BE2C (cell line): ENCODE data around the gene NPAT.
"Not testable (repeated sequence)": the region's sequence is repeated elsewhere in the genome, so short reads cannot be mapped to it uniquely, and the experiment has no call there.

Experiments
- DNase-seq: peaks from one replicate; pipeline ENCODE4 v3.0.0-alpha.2; 2020
- H3K27me3 ChIP-seq: fragments of 250-450 bp; sonication (Bioruptor Pico); 2 replicates; pipeline ENCODE4 v1.5.1; 2020; ENCODE audit warnings: mild to moderate bottlenecking
- H3K36me3 ChIP-seq: fragments of 250-450 bp; sonication (Bioruptor Pico); 2 replicates; pipeline ENCODE4 v1.5.1; 2020; ENCODE audit warnings: mild to moderate bottlenecking
- H3K4me1 ChIP-seq: fragments of 250-450 bp; sonication (Bioruptor Pico); 2 replicates; pipeline ENCODE4 v1.5.1; 2020
- H3K4me3 ChIP-seq: 2 replicates; pipeline ENCODE4 v1.5.1; 2011; ENCODE audit warnings: low read depth, low read length
- H3K9me3 ChIP-seq: fragments of 250-450 bp; sonication (Bioruptor Pico); 2 replicates; pipeline ENCODE4 v1.5.1; 2020
- TF ChIP-seq, protein P1 (sequence below): IDR thresholded peaks from 2 replicates; pipeline ENCODE4 v1.5.1; 2012; ENCODE audit warnings: mild to moderate bottlenecking, low read depth, low read length

Gene NPAT

DNA sequence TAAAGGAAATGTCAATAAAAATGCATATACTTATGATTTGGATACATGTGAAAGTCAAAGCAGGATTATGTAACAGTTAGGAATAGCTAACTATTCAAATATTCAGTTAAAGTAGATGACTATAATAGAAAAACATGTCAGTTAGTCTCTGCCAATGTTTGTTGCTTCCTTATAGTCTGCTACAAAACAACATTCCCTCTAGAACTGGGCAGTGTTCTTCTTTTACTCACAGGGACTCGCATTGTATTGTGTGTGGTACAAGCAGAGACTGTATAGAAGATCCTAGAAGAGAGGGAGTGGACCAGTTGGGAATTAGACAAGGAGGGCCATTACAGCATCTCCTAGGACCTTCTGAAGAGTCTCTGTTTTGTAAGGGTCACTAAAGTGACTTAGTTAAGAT lies 90.4 kb downstream of the NPAT start:
- TF ChIP-seq, protein P1, sequence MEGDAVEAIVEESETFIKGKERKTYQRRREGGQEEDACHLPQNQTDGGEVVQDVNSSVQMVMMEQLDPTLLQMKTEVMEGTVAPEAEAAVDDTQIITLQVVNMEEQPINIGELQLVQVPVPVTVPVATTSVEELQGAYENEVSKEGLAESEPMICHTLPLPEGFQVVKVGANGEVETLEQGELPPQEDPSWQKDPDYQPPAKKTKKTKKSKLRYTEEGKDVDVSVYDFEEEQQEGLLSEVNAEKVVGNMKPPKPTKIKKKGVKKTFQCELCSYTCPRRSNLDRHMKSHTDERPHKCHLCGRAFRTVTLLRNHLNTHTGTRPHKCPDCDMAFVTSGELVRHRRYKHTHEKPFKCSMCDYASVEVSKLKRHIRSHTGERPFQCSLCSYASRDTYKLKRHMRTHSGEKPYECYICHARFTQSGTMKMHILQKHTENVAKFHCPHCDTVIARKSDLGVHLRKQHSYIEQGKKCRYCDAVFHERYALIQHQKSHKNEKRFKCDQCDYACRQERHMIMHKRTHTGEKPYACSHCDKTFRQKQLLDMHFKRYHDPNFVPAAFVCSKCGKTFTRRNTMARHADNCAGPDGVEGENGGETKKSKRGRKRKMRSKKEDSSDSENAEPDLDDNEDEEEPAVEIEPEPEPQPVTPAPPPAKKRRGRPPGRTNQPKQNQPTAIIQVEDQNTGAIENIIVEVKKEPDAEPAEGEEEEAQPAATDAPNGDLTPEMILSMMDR, result no peak
- Histone ChIP-seq H3K27me3 (no peaks in the 10 kb centered on the region), H3K36me3 (peaks cover 63% of the 10 kb centered on the region), H3K9me3 (no peaks in the 10 kb centered on the region), H3K4me1 (peaks cover 6% of the 10 kb centered on the region), H3K4me3 (no peak overlapping the region)
- DNase-seq, result no peak

DNA sequence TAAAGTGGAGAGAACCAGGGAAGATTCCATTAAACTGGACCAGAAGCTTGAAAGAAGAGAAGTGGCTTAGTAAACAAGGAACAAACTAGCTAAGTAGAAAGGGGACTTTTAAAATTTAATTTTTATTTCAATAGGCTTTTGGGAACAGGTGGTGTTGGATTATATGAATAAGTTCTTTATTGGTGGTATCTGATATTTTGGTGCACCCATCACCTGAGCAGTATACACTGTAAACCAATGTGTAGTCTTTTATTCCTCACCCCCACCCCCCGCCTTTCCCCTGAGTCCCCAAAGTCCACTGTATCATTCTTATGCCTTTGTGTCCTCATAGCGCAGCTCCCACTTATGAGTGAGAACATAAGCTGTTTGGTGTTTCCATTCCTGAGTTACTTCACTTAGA lies 93.7 kb downstream of the NPAT start:
- DNase-seq, result no peak
- Histone ChIP-seq H3K27me3 (no peaks in the 10 kb centered on the region), H3K4me1 (peaks cover 10% of the 10 kb centered on the region), H3K4me3 (no peak overlapping the region), H3K36me3 (peaks cover 48% of the 10 kb centered on the region), H3K9me3 (no peaks in the 10 kb centered on the region)
- TF ChIP-seq, protein P1, result no peak

DNA sequence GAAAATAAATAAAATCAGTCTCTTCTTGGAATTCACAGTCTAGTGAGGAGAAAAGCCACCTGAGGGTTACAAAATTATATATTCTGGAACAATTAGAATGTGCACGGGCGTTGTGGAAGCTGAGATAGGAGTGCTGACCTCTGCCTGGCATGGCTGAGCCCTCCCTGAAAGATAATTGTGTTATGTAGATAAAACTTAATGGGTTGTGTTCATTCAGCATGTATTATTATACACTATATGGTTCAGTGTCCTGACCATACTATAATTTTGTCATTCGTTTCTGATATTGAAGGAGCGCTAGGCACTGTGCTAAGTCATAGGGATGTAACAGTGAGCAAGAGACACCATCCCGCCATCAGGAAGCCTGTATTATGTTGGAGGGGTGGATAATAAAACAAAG lies 97.3 kb downstream of the NPAT start:
- Histone ChIP-seq H3K27me3 (no peaks in the 10 kb centered on the region), H3K36me3 (peaks cover 27% of the 10 kb centered on the region), H3K9me3 (no peaks in the 10 kb centered on the region), H3K4me3 (peak overlapping the region; percentile 21), H3K4me1 (peaks cover 14% of the 10 kb centered on the region)
- TF ChIP-seq, protein P1, result no peak
- DNase-seq, result peak; percentile 43

DNA sequence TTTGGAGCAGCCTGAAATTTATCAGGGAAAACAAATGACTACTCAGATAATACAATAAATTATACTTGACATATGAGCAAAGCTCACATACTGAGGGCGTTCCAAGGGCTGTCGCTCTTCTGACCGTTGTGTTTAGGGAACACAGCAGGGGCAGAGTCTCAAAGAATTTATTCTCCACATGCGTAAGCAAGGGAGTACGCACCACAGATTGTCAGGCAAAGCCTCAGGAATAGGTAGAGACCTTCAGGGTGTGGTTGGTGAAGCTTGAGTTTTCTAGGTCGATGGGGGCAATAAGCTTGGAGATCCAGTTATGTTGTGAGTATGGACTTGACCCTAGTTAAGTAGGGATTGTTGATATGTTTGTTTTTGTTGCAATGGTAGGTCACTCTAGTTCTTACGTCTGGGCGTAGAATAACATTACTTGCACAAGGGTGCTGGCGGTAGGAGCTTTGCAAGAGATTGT lies 100.2 kb downstream of the NPAT start:
- H3K27me3 ChIP-seq, result no peaks in the 10 kb centered on the region
- H3K36me3 ChIP-seq, result peaks cover 5% of the 10 kb centered on the region; the same call in 1 of the 2 replicates
- peaks cover 14% of the 10 kb centered on the region for H3K4me1 ChIP-seq
- H3K4me3 ChIP-seq, result peak overlapping the region; percentile 82
- H3K9me3 ChIP-seq, result no peaks in the 10 kb centered on the region
- DNase-seq, result no peak
- TF ChIP-seq, protein P1, result no peak

DNA sequence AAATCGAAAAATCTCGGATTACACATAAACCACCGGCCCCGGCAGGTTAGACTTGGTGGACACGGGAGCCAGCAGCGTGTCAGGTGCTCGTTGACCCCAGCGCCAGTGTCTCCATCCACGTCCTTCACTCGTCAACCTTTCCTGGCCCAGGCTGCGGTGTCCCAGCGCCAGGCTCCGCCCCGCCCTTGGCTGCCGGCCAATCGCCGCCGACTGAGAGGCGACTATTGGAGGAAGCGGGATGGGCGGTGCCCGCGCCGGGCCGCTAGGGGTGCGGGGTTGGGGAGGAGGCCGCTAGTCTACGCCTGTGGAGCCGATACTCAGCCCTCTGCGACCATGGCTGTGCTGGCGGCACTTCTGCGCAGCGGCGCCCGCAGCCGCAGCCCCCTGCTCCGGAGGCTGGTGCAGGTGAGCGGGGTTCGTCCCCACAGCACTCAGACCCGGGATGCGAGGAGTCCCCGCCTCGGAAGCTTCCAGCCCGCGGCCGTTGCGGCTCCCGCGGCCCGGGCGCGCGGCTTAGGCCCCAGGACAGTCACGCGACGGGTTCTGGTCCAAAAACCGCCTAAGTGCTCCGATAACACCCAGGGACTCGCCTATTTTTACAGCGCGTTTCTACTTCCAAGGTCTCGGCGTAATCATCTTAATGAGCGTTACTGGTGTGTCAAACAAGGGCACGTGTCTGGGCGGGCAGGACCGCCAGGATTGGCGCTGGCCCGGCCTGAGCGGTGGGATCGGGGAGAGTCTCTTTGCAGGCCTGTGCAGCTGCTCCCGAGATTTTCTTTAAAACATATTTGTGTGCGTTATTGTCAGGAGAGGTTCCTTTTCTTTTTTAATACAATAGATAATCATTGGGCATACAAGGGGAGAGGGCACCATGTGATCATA lies 100.9 kb downstream of the NPAT start, which contains the start of gene ACAT1:
Gene ACAT1 (plus strand): TSS at position 294 of the 882 bp plus-strand sequence. CDS start 40 bp downstream, at position 334.
- Histone ChIP-seq H3K36me3 (peaks cover 5% of the 10 kb centered on the region; the same call in 1 of the 2 replicates), H3K9me3 (no peaks in the 10 kb centered on the region), H3K4me1 (peaks cover 14% of the 10 kb centered on the region), H3K4me3 (peak within 1 kb of the TSS; percentile 82), H3K27me3 (no peaks in the 10 kb centered on the region)
- TF ChIP-seq, protein P1, result no peak
- DNase-seq, result peak; percentile 100

DNA sequence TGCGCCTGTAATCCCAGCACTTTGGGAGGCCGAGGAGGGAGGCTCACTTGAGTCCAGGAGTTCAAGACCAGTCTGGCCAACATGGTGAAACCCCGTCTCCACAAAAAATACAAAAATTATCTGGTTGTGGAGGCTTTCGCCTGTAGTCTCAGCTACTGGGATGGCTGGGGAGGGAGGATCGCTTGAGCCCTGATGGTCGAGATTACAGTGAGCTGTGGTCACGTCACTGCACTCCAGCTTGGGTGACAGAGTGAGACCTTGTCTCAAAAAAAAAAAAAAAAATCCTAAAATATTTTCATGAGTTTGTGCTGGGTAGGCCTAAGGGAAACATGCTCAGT lies 101.5 kb downstream of the NPAT start:
- peaks cover 18% of the 10 kb centered on the region for H3K4me1 ChIP-seq
- not testable (repeated sequence) for DNase-seq, H3K36me3 ChIP-seq, H3K27me3 ChIP-seq, H3K9me3 ChIP-seq
- H3K4me3 ChIP-seq, result peak overlapping the region; percentile 82
